GM12801 (cell line): ENCODE results near the gene CCDC192.

Source experiments
- CTCF ChIP-seq: IDR thresholded peaks from one replicate; pipeline ENCODE4 v1.5.1; 2011; ENCODE audit warnings: control low read depth; ENCODE audit not compliant: insufficient read length; ENCODE audit errors: extremely low read depth

CCDC192 gene

GRCh38 chr5:127776477-127776876, 73.3 kb downstream of the CCDC192 start:
- TF ChIP-seq CTCF, result no peak

- TF ChIP-seq CTCF, result no peak
Measured at GRCh38 chr5:127777957-127778356, 74.8 kb downstream of the CCDC192 start.

- no peak for TF ChIP-seq CTCF
Measured at GRCh38 chr5:127785098-127785927, 82.1 kb downstream of the CCDC192 start.

- no peak for TF ChIP-seq CTCF
Measured at GRCh38 chr5:127791439-127791838, 88.2 kb downstream of the CCDC192 start.

- no peak for TF ChIP-seq CTCF
Measured at GRCh38 chr5:127793052-127793451, 89.9 kb downstream of the CCDC192 start.

- no peak for TF ChIP-seq CTCF
Measured at GRCh38 chr5:127793879-127794278, 90.7 kb downstream of the CCDC192 start.

GRCh38 chr5:127796211-127796610, 93.0 kb downstream of the CCDC192 start:
- no peak for TF ChIP-seq CTCF
